ENCODE measurements around the gene IL1RAPL1.

- TF ChIP-seq POLR2A (IDR thresholded peaks at IDR 0.05) (no peak), CTCF (IDR thresholded peaks at IDR 0.05) (no peak)
Measured at GRCh38 chrX:28876408-28876807, 289.2 kb downstream of the IL1RAPL1 start.
